Measurements from ENCODE around the gene CCDC85C. TPM values are rescaled to one million over a fixed set of nuclear protein-coding genes. Genes with fewer than 3 reads are reported as not detected.

Gene CCDC85C
- polyA plus RNA-seq, 1 experiment = 11.8 TPM

- H3K36me3 ChIP-seq (ENCODE audit: control insufficient read depth, insufficient read depth, low read length) = no peaks in the 10 kb centered on the region; the same call in 1 of the 2 replicates
- TF ChIP-seq, protein P1, sequence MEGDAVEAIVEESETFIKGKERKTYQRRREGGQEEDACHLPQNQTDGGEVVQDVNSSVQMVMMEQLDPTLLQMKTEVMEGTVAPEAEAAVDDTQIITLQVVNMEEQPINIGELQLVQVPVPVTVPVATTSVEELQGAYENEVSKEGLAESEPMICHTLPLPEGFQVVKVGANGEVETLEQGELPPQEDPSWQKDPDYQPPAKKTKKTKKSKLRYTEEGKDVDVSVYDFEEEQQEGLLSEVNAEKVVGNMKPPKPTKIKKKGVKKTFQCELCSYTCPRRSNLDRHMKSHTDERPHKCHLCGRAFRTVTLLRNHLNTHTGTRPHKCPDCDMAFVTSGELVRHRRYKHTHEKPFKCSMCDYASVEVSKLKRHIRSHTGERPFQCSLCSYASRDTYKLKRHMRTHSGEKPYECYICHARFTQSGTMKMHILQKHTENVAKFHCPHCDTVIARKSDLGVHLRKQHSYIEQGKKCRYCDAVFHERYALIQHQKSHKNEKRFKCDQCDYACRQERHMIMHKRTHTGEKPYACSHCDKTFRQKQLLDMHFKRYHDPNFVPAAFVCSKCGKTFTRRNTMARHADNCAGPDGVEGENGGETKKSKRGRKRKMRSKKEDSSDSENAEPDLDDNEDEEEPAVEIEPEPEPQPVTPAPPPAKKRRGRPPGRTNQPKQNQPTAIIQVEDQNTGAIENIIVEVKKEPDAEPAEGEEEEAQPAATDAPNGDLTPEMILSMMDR (IDR thresholded peaks at IDR 0.05; ENCODE audit: insufficient read depth, low read depth, low read length) = peak; percentile 59
- CTCF ChIA-PET = interaction anchor here (0.7 to 6.0 kb wide), 8 partner anchors 49 to 102 kb away, joined by 3 to 49 read pairs (median 5); partner anchors contain the start of gene CCDC85C
- no peak for DNase-seq (ENCODE audit: low read depth)
- no peak overlapping the region for H3K4me3 ChIP-seq (ENCODE audit: low read depth, low read length)
- no peaks in the 10 kb centered on the region for H3K27me3 ChIP-seq (ENCODE audit: control insufficient read depth, insufficient read depth, low read length)
- POLR2A ChIA-PET = no interaction called here
Measured at GRCh38 chr14:99524804-99525698, 79.0 kb downstream of the CCDC85C start.

DNA sequence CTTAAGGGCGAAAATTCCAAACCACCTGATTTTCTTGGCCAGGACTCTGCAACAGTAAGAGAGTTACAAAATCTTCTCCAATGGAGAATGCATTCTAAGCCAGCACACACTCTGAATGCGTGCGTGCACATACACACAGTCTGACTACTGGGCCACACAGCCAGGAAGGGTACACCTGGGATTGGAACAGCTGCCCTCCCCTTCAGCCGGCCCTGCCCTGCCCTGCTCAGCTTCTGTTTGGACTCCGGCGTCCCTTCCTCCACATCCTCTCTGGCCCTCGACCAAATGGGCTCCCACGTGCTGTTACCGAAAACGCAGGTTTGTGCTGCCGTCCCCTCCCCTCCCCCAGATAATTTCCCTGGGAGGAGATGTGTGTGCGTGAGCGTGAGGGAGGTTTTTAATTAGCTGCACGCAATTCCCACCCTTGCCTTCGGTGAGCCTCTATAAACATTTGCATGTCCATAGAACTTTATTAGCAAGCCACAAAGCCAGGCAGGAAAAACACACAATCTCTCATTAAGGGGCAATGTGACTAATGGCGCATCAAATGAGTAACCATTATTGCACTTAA lies 79.8 kb downstream of the CCDC85C start:
- ChIA-PET CTCF (interaction anchor here (0.7 to 6.0 kb wide), 11 partner anchors 14 to 112 kb away, joined by 3 to 49 read pairs (median 4); partner anchors contain the start of gene CCDC85C), POLR2A (no interaction called here)
- DNase-seq (ENCODE audit: low read depth) = no peak
- Histone ChIP-seq H3K27me3 (ENCODE audit: control insufficient read depth, insufficient read depth, low read length) (no peaks in the 10 kb centered on the region), H3K4me3 (ENCODE audit: low read depth, low read length) (no peak overlapping the region), H3K36me3 (ENCODE audit: control insufficient read depth, insufficient read depth, low read length) (no peaks in the 10 kb centered on the region; the same call in 1 of the 2 replicates)
- TF ChIP-seq, protein P1 (IDR thresholded peaks at IDR 0.05; ENCODE audit: insufficient read depth, low read depth, low read length) = no peak

DNA sequence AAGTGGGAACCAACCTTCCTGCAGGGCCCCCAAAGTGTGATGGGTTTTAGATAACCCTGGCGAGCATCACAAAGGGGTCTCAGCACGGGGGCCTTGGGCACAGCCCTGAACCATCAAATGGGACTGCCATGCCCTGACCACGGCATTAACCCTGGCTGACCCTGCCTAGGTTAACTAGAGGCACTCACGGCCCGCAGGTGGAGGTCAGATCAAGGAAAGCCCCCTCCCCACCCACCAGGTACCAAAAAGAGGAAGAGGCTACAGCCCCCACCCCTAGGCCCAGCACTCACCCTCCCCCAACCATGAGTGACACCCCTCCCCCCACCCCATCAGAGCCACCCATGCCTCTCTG lies 80.3 kb downstream of the CCDC85C start:
- Histone ChIP-seq H3K4me3 (ENCODE audit: low read depth, low read length) (no peak overlapping the region), H3K36me3 (ENCODE audit: control insufficient read depth, insufficient read depth, low read length) (no peaks in the 10 kb centered on the region; the same call in 1 of the 2 replicates), H3K27me3 (ENCODE audit: control insufficient read depth, insufficient read depth, low read length) (no peaks in the 10 kb centered on the region)
- TF ChIP-seq, protein P1 (IDR thresholded peaks at IDR 0.05; ENCODE audit: insufficient read depth, low read depth, low read length) = no peak
- ChIA-PET POLR2A (no interaction called here), CTCF (interaction anchor here (0.8 to 6.0 kb wide), 10 partner anchors 14 to 120 kb away, joined by 3 to 49 read pairs (median 4); partner anchors contain the start of gene CCDC85C)
- DNase-seq (ENCODE audit: low read depth) = no peak

DNA sequence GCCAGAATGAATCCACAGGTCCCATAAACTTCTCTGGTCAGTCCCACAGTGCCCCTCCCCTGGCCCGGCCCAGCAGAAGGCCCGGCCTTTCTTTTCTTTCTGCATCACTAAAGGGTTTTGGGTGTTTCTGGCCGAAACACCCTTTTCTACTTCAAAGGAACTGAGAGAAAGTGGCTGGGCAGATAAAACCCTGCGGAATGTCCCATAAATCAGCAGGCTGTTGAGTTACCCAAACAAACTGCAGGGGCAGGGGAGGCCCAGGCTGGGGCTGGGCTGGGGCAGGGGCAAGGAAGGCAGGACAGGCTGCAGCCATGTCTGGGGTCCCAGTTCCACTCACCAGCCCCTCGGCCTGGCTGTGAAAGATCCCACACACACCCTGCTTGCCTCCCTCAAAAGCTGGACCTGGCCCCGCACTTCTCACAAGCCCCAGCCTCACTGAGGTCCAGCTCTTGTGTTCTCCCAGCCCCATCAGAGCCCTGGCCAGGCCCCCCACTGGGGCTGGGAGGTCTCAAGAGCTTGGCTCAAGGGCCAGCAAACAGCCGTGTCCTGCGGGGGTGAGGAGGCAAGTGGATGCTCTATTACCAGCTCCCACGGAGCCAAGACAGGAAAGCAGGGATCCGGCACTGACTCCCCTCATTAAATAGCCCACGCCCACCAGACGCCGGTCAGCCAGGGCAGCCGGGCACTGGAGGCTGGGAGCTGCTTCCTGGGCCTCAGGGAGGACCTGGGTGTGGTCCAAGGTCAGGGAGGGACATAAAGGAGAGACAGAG lies 80.9 kb downstream of the CCDC85C start:
- TF ChIP-seq, protein P1 (IDR thresholded peaks at IDR 0.05; ENCODE audit: insufficient read depth, low read depth, low read length) = no peak
- no peaks in the 10 kb centered on the region; the same call in 1 of the 2 replicates for H3K36me3 ChIP-seq (ENCODE audit: control insufficient read depth, insufficient read depth, low read length)
- ChIA-PET CTCF (interaction anchor here (0.8 to 6.0 kb wide), 10 partner anchors 15 to 356 kb away, joined by 3 to 49 read pairs (median 3); no protein-coding TSS in a partner anchor), POLR2A (no interaction called here)
- H3K4me3 ChIP-seq (ENCODE audit: low read depth, low read length) = no peak overlapping the region
- DNase-seq (ENCODE audit: low read depth) = no peak
- H3K27me3 ChIP-seq (ENCODE audit: control insufficient read depth, insufficient read depth, low read length) = no peaks in the 10 kb centered on the region

All from BJ (cell line).